GM18519 (cell line): ENCODE results near the gene IGSF21.

ENCODE experiments used
- ATAC-seq: cut with Tn5 transposase; IDR thresholded peaks from one replicate; pipeline ENCODE4 v1.9.1; 2021; ENCODE audit warnings: mild to moderate bottlenecking, moderate library complexity; ENCODE audit not compliant: unreplicated experiment, low FRiP score

Gene IGSF21

GRCh38 chr1:18200918-18201317 lies 93.3 kb downstream of the IGSF21 start:
- ATAC-seq: no peak

GRCh38 chr1:18201997-18202719 lies 94.6 kb downstream of the IGSF21 start:
- ATAC-seq: no peak

- no peak for ATAC-seq
Measured at GRCh38 chr1:18203645-18204044, 96.0 kb downstream of the IGSF21 start.

DNA sequence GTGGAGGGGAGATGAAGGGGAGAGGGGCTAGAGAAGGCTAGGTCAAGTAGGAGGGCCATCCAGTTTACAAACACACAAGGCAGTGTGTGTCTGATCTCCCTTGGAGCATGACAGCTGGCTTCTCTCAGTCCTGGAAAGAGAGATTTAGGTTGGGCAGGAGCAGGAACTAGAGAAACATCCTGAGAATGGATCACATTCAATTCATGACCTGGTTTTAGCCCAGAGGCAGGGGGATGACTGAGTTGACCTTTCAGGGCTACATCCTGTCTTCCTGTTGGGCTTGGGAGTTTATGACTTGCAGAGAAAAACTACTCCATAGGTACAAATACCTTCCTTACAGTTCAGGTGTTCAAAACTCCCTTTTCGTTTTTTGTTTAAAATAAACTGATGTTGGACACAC lies 97.0 kb downstream of the IGSF21 start:
- no peak for ATAC-seq

DNA sequence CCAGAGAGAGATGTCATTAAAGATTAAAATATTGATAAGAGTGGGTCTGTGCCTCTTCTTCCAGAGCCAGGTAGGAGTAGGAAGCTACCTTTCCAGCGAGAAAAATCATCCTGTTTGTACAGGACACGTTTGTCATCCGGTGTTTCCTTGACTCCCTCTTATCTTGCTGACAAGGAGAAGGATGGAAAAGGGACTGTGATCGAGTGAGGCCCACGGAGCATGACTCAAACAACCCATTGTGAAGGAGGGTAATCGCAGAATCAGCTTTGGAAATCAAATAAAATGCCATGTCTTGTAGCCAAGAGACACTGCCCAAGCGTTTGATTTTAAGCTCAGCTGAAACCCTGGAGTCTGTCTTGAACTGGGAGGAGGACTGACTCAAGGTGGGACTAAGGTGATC lies 97.7 kb downstream of the IGSF21 start:
- no peak for ATAC-seq

DNA sequence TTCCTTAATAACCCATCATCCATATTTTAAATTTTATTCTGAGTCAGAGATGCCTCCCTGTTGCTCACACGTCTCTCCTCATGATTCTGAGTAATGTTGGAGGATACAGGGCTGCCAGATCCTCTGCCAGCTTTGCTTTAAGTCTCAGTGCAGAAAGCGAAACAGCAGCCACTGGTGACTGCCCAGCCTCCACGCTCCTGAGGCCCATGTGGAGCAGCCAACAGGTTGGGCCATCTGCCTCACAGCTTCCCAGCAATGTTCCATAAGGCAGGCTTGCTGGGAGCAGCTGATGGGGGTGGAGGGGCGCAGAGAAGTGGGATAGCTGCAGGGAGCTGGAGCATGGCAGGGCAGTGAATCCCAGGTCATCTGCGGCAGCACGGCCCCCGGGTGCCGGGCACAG lies 104.2 kb downstream of the IGSF21 start:
- no peak for ATAC-seq

DNA sequence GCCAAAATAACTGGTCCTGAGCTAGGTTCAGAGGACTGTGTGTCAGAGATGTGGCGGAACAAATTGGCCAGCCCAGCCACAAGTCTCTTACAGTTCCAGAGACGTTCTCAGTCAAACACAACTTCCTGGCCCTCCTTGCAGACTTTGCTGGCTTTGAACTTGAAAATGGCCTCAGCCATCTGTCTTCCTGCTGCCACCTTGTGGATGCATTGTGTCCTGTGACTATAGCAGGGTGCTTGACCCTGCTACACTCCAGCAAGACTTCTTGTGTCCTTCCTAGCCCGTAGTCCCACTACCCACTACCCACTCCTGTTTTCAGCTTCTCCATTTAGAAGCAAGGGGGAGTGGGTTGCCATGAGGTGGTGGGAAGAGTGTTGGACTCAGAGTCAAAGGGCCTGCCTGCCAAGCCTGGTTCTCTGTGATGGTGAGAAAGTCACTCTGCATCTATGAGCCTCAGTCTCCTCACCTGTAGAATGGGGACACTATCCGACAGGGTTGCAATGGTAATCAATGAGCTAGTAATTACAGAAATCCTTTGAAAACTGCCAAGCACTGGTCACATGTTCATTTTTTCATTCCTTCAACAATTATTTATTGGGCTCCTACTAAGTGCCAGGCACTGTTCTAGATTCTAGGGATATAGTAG lies 109.9 kb downstream of the IGSF21 start:
- ATAC-seq: no peak

DNA sequence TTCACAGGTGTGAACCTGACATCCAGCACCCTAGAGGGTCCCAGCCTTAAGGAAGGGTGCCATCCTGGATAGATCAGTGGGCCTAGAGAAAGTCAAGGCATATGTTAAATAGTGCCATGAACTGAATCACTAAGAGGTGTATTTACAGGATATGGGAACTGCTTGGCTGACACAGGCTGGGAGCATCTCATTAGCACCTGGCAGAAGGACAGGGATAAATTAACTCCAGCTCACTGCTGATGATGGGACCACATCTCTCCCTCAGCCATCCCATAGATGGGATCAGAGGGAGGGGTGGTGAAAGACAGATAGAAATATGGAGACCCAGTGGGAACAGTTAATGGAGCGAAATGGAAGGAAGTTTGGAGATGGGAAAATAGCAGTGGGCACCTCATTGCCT lies 122.0 kb downstream of the IGSF21 start:
- no peak for ATAC-seq

DNA sequence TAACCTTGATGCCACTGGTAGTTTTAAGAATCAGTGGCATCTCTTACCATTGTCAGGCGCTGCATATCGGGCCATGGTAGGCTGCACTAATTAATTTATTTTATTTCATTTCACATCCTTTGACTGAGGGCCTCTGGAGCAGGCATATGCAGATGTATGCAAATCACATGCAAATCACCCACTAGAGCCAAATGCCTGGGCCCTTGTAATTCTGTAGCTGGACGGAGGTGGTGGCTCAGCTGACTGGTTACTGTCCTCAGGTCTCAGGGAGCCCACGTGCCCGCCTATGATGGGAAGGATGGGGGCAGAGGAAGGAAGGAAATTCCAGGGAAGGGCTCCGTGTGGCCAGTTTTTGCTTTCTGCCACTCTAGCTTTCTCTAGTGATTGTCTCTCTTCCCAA lies 122.7 kb downstream of the IGSF21 start:
- no peak for ATAC-seq

DNA sequence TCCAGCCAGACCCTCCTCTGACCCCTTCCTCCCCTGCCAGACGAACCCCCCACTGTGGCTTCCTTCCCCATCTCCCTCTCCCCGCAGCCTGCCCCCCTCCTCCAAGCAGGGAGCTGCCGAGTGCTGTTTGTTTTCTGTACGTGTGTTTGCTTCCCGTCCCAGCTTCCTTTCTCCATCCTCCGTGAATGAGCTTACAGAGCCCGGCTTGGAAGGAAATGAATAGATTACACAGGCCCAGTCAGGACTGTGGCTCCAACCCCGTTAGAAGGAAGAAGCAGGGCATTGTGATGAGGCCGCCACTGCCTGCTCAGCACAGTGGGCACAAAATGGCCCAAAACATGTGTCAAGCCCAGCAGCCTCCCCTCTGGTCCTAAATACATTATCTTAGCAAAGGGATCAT lies 123.2 kb downstream of the IGSF21 start:
- ATAC-seq: no peak

- no peak for ATAC-seq
Measured at GRCh38 chr1:18232052-18232451, 124.5 kb downstream of the IGSF21 start.

GRCh38 chr1:18233176-18233864 lies 125.7 kb downstream of the IGSF21 start:
- ATAC-seq: no peak

DNA sequence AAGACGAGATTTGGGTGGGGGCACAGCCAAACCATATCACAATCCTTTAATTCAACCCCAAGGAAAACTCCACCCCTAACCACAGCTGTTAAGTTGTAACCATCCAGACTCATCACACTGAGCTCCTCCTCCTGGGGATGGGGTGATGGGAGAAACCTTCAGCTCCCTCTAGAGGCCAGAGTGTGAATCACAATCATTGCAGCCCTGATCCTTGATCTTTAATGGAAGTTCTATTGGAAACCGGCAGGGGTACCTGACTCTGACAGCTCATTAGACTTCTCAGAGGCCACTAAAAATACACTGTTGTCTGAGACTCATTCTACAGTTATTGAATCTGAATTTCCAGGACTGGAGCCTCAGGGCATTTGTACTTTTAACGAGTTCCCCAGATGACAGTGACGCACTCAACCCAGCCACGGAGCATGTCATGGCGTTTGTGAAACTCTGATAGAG lies 127.2 kb downstream of the IGSF21 start:
- ATAC-seq: no peak

DNA sequence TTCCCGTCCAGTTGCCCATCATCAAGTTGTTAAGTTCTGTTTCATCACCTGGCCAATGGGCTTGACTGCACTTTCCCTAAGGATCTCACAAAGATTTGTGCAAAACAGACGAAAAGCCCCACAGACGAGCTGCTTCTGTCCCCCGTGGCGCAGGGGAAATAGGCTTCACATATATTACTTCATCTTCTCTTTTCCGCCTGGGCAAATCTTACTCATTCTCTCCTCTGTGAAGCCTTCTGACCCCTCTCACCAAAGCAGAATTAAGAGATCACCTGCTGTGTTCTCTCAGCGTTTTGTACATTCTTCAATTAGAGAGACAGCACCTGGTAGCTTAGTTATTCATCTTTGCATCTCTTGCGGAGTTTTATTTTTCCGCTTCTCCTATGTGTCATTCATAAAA lies 129.8 kb downstream of the IGSF21 start:
- ATAC-seq: no peak

DNA sequence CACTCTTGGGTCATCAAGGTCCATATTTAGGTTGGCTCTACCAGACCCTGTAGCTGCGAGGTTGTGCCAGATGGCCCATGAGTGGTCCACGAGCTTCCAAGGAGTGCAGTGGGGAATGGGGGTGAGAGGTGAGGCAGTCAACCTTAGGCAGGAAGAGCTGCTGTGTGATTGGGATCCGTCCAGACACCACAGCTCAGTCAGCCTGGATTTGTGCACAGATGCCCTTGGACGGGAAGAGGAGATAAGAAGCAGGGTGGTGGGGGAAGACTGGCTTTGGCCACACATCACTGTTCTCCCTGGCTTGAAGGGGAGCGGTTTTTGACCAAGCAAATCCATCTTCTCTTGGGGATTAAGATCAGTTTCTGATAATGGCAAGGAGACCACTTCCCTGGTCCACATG lies 130.6 kb downstream of the IGSF21 start:
- ATAC-seq: no peak

DNA sequence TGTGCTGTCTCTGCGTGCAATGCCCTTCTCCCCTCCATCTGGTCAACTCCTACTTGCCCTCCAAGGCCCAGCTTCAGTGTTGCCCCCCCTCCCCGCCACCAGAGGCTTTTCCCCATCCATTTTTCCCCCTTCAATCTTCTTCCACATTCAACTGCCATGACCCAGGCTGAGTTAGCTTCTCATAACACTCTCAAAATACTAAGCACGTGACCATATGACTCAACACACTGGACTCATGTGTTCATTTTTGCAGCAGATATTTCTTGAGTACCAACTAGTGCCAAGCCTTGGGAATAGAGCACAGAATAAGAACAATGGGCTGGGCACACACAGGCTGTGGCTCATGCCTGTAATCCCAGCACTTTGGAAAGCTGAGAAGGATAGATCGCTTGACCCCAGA lies 132.1 kb downstream of the IGSF21 start:
- no peak for ATAC-seq

DNA sequence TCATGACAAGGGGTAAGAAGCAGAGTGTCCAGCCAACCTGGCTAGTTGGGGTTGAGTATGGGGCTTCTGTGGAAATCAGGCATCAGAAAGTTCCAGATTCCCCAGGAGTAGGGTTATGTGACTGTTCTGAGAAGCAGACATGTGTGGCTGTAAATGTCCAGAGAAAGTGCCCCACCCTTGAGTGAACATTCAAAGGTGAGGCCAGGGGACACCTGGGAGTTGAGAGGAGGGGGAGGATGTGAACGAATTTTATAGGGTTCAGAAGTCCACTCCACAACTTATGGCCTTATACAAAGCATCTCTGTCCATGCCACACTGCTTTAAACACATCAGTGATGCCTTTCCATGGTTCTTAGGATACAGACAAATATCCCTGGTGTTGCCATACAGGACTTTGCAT lies 133.3 kb downstream of the IGSF21 start:
- no peak for ATAC-seq

GRCh38 chr1:18241891-18242290 lies 134.3 kb downstream of the IGSF21 start:
- no peak for ATAC-seq

DNA sequence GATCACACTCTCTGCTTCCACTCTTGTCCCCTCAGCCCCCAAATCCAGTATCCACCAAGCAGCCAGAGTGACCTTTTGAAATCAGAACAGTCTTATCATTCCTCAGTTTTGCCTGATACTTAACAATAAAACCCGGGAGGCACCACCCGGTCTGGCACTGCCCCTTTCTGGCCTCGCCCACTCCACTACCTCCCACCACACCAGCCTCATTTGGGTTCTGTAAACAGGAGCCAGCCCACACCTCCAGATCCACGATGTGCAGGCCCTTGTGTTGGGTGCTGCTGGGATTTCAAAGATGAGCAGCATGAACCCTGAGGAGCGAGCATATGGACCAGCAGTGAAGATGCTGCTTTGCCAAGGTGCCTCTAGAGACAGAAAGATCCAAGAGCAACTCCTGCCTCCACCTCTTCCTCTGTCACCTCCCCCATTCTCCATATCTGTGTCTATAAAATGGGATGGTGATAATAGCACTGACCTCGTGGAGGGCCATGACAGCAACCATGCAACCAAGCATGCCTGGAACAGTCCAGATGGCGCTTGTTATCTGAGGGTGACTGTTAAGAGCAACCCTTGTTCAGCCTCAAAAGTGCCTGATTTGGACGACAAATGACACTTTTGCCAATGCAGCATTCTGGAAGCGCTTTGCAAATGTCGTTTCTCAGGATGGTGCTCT lies 136.0 kb downstream of the IGSF21 start:
- no peak for ATAC-seq

DNA sequence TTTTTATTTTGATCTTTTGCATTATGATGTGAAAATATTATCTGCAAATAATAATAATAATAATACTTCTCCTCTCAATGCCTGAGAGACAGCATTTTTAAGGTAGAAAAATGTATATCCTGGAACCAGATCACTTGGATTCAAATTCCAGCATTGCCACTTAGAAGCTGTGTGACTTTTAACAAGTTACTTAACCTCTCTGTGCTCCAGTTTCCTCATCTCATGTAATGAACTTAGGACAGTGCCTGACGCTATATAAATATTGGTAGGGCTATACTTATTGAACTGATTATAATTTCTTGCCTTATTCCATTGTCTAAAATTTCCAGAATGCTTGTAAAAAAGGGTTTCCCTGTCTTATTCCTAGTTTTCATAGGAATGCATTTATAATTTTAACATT lies 137.2 kb downstream of the IGSF21 start:
- no peak for ATAC-seq

DNA sequence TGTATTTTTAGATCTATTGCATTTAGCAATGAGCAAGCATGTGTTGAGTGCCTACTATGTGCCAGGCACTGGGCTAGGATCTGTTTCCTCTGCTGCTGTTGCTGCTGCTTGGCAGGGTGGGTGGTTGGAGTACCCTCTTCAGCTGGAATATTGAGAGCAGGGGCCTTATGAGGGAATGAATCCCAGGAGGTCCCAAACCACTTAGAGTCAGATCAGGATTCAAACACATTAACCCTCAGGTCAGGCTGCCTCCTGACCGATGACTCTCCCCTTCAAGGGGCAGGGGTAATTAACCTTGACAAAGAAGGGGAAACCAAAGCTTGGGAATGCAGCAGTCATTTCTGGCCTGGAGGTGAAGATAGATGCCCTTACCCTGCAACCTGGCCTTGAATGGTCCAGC lies 138.0 kb downstream of the IGSF21 start:
- no peak for ATAC-seq
